ENCODE measurements around the gene PALLD.

PALLD gene

DNA sequence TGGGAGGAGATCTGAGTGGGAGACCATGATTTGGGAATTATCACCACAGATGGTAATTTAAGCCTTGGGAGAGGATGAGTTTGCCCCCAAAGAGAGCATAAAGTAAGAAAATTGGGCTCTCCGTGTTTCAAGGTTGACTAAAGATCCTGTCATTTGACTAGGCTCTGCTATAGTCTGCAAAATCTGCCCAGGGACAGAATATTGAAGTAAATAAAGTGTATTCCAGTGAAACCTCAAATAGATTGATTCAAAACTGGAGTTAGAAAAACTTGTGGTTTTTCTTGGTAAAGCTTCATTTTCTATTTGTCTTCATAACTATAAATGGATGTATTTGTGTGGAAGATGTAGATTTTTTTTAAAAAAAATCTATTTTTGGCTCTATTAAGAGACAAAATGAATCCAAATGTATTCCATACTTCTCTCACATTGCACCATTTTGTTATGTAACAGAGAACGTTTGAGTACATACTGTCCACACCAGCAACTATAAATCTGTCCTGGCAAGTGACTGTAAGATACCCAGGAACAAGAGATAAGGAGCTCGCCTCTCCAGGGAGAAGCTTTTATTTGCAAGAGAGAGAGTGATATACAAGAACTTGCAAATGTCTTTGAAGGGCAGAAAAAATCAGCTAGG lies 343.0 kb downstream of the PALLD start:
- no peak for DNase-seq

DNA sequence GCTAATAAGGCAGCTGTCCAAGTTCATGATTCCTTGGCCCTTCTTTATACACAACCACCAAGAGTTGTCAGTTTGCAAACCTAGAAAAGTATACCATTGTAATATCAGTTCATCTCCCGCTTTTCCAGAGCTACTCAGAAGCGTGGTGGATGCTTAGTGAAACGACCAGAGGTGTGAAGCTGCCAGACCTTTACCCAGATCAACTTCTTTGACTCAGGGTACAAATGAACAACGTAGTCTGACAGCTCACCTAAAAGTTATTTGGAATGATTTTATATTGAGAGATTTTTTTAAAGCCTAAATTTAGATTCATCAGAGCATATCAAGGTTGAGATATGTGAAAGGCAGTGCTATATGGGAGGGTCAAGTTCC lies 343.5 kb downstream of the PALLD start:
- no peak for DNase-seq

DNA sequence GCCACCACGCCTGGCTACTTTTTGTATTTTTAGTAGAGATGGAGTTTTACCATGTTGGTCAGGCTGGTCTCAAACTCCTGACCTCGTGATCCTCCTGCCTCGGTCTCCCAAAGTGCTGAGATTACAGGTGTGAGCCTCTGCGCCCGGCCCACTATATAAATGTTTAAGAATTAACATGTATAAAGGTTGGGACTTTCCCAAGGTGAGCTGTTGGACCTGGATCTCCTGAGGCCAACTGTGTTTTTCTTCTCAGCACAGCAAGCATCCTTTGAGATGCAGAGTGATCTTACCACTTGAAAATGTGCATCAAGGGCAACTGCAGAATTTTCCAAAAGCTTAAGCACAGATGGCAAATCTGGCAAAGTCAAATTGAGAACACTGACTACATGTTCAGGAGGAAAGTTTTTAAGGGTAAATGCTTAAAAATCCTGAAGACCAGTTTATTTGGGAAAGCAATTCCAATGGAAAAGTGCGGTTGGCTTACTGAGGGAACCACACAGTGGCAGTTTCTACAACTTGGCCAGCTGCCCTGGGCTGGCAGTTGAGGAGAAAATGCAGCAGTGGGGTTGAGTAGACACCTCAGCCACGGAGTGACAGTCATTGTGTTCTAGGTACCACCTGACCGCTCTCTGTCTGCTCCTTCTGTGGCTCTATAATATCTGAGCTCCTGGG lies 344.3 kb downstream of the PALLD start:
- no peak for DNase-seq

DNA sequence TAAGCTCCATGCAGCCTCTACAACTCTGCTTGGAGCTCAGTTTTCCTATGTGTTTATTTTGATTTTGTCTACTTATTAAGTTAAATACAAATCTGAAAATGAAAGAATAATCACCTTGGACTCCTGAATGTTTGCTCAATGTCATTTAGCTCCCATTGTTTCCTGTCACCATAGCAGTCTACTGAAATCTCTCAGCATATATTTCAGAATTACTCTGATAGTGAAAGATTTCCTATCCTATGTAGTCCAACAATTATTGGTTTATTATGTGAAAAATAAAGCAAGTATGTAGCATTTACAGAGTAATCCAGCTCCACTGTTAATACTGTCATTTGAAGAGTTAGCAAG lies 344.8 kb downstream of the PALLD start:
- DNase-seq: no peak

DNA sequence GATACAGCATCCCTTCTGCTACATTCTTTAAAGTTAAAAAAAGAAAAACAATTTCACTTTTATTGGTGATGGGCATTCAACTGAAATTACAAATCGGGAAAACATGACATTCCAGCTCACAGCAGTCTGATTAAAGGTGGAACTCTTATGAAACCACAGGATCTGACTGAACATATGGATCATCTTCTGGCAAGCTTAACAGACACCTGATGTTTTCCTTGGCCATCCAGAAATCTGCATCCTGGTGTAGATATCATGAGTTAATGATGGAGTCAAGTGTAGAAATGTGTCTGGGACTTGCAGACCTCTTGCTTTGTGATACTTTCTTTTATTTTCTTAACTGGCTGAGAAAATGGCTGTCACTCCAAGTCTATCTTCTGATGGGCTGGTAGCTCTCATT lies 345.3 kb downstream of the PALLD start:
- DNase-seq: no peak

DNA sequence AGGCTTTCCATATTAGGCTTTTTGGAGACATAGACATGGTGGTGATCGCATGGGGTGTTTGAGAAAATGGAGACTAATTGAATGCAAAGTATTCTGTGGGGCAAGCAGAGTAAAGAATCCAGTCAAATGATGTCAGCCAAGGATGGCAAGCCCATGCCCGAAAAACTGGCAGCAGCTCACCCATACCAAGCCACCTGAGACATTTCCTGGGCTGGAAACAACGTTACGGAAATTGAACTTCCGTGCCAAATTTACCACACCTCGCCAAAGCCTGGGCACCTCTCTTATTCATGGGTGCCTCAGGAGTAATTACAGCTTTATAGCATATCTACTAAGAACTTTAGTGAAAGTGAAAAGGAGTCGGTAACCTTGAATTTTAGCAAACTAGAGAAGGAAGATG lies 346.8 kb downstream of the PALLD start:
- DNase-seq: no peak

DNA sequence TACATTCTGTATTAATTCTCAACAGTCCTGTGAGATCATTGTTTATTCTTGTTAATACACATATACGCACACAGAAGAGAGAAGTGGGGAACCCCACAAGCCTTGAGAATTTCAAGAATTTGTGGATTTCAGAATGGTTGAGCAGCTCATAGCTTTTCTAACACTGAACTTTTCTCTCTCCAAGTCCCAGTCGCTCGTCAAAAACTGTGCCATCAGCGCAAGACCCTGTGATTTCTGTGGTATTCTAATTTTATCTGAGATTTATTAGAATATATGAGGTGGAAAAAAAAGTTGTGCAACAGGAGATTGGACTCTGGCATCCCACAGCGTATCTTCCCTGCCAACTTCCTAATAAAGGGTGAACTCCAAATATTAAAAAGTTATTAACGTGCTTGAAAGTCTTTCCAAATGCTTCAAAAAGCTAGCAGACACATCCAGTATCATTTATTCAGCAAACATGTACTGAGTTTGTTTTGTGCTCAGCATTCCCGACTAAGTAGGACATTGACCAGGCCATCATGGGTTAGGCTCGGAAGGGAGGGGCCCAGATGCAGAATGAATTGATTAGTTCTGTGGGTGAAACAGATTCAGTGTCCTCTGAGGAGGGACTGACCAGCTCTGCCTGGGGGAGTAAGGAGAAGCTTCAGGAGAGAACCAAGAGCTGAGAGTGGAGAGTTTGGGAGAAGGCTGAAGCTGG lies 347.6 kb downstream of the PALLD start:
- DNase-seq: no peak

DNA sequence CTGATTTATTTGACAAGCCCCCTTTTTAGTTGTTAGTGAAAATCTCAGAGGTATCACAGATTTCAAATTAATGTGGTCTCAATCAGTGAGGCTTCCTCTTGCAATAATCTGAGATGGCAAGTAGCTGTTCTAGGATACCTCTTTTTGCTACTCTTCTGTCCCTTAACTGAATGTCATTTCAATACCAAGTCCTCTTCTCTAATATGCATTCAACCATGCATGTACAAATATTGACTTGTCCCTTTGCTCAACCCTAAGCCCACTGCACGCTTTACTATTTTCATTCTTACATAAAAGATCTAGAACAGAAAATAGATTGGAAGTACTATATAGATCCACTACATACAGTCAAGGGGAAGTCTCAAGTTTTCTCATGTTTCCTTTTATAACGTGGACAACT lies 349.0 kb downstream of the PALLD start:
- DNase-seq: no peak

DNA sequence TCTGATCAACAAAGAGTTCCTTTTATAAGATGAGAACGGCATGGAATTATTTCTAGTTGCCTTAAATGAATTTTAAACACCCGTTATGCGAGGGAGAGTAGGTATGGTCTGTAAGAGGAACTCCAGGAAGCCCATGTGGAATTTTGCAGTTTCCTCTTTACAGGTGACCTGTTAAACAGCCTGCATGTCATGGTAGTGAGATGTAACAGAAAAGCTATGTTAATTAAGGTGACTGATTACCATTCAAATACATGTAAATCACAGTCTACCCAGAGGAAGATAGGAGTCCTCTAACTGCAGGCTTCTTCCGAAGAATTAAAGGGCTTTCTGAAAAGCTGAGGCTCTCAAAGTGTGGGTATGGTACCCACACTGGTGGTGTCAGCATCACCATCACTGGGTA lies 349.6 kb downstream of the PALLD start:
- DNase-seq: no peak

DNA sequence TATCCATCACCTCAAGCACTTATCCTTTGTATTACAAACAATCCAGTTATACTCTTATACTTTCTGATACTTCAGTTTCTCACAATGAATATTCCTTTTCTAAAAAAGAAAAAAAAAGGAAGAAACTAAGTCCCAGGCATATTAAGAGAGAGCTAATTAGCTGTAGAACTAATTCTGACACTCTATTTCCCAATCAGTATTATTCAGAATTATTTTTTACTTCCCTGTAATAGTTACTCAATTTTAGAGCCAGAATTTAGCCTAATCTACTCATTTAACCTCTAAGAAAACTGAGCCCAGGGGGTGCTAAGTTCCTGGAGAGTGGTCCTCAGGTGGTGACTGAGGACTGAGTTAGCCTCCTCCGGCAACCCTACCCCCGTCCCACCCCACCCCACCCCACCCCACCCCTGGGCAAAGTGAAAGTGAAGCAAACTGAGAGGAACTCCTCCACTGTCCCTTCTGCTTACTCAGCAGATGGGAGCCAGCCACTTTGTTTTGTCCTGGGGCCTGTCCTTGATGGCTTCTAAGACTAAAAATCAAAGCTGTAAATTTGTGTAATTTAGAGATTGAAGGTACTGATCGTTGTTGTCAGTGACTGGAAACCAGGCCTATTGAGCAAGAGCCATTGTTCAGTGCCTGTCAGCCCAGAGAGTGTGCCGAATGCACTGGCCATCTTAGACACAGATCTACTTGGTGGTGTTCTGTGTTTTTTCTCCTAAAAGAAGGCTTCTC lies 351.1 kb downstream of the PALLD start:
- no peak for DNase-seq

DNA sequence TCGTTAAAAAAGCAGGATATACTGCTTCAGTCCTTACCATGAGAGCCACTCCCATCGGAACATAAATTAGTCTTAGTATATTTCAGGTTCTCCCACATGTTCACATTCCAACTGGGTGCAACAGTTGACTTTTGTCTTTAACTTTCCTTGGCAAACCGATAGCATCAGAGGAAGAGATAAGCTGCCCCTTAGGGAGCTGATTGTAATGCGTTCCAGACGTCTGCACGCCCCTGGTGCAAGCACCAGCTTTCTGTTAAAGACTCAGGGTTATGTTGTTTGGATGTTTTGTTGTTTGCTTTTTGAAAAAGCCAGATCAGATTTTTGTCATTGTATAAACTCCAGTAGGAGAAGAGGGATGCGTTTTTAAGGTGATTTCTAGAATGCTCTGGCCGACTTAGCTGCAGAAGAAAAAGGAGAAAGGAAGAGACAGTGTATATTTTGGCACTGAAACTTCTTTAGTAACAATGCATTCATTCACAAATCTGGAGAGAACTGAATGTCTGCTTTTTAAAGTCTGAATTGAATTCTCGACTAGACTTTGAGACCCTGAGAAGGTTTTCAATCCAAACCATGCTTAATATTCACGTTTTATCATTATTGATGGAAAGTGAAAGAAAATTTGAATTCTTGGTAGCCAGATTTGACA lies 352.3 kb downstream of the PALLD start:
- no peak for DNase-seq

DNA sequence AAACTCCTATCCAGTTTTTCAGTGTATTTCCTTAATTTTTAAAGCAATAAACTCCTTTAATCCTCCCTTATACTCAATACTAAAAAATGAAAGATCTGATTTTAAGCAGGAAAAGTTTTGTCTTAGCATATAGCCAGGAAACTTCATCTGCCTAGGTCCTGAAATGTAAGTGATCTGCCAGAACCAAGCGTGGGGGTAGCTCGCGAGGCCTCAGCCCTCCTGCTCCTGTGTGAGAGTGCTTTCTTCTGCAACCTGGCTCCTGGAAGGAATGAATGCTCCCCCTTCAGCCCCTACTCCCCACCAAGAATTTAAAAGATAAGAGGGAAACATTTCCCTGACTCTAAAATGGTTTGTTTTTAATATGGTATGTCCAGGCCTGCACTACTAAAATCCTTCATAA lies 353.1 kb downstream of the PALLD start:
- DNase-seq: no peak

DNA sequence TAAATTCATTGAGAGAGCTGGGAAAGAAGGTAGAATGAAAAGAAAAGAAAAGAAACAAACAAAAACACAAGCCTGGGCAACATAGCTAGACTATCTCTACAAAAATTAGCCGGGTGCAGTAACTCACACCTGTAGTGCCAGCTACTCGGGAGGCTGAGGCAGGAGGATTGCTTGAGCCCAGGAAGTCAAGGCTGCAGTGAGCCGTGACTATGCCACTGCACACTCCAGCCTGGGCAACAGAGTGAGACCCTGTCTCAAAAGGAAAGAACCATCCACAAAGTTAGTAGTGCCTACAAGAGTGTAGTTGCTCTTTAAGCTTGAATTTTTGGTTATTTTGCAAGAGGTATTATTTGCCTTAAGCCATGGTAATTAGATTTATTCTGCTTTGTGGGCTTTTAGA lies 355.5 kb downstream of the PALLD start:
- DNase-seq: no peak

DNA sequence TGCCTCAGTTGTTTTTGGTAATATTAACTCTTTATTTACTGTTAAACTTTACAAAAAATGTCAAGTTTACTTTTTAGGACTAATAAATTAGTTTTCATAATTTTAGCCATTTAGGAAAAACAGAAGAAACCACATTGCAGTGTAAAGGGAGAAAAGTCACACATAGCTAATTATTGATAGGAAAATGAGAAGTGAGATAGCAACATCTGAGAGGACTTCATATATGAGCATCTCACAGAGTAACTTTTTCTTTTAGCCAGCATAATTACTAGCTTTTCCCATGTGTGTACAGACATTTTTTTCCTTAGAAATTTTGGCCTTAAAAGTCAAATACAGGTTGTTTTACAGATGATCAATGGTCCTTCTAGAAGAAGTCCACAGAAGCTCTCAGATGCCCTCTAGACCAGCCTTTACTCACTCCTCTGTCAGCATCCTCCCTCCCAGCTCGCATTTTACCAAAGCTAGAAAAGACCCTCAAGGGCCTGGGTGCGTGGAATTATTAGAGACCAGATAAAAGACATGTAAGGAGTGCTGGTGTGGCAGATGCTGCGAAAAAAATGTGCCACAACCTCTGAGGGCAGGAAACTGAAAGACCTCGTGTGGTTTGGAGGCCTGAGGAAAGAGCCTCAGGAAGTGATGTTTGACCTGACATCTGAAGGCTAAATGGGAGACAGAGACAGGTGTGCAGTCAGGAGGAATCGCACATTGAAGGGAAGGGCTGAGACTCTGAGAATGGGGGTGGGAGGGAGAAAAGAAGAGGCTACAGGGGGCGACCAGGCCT lies 356.3 kb downstream of the PALLD start:
- DNase-seq: no peak

DNA sequence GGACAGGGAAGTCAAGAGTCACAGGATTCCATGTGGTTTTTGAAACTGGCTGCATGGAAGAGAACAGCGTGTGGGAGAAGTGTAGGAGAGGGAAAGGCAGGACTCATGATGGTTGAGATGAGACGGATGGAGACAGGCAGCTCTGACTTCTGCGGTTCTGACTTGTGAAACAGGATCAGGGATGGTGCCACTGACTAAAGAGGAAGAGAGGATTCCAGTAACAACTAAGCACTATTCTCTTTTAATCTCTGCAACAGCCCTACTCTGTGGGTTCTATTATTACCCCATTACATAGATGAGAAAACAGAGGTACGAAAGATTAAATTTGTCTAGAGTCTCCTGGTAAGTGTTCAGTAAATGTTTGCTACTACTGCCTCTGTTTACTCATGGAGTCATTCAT lies 356.9 kb downstream of the PALLD start:
- no peak for DNase-seq

DNA sequence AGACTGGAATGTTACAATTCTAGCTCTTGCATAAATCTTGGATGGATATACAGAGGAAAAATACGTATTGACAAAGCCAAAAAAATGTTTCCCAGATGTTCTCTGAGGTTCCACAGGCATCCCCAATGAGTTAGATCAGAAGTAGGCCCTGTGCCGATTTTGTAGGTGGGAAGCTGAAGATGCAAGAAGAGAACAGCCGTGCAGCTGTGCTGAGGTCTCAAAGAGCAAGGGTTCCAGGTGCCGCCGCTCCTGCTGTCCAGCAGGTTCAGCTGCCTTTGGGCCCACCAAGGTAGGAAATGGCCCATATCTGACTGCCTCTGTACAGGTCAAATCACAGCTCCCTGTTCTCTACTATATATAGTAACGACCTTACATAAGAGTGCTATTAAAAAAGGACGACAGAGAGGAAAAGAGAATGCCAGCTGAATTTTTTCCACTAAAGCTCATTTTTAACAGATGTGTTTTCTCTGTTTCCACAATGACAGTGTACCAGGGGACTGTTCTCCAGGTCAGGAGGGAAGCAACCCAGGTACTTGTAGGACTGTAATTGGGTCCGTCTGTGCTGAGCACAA lies 357.6 kb downstream of the PALLD start:
- no peak for DNase-seq

DNA sequence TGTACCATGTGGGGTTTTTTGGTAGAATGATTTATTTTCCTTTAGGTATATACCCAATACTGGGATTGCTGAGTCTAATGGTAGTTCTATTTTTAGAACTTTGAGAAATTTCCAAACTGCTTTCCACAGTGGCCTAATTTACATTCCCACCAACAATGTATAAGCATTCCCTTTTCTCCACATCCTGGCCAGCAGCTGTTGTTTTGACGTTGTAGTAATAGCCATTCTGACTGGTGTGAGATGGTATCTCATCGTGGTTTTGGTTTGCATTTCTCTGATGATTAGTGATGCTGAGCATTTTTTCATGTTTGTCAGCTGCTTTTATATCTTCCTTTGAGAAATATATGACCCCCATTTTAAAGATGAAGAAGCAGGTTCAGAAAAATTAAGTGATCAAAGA lies 359.5 kb downstream of the PALLD start:
- no peak for DNase-seq

DNA sequence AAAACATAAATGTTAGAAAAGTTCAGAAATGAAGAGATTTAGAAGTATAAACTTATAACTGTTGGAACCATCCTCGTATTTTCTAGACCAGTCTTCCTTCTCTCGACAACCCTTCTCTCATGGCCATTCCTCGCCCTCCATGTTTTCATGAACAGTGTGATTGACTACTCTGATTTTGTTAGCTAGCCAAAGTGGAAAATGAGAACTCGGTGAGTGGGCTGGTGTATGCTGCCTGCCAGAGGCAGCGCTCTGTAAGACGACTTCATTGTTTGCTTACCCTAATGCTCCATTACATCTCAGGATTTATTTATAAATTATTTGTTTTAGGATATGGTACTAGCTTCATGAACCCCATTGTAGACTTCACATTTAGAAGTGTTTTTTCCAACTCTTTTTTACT lies 360.2 kb downstream of the PALLD start:
- no peak for DNase-seq

DNA sequence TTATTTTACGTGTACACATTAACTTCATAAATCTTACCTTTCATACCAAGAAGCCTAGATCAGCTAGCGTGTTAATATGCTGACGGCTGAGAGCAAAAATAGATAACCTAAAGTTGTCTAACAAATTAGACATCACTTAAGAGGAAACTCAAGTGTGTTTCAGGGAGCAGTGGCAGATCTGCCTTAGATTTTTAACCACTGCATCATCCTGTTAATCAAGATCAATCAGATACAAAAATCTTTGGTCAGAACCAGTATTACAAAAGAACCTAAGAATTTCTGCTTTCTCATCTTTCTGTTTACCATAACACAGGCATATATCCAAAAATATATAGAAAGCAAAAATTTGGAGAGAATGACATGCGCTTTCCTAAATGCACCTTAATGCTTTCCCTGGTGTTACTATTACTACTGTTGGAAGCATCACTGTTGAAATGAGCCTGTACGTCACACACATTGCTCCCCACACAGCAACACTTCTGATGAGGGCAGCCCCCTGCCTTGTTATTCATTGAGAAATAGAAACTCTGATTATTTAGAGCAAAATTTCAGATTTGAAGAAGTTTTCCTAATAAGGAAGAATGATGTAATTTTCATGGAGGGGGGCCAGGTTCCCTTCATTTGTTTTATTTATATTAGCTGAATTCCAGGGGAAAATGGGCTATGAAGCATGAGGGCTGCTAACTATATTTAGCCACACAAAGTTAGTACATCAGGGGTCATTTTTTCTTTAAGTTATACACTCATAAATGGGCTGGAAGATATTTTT lies 360.9 kb downstream of the PALLD start:
- no peak for DNase-seq

DNA sequence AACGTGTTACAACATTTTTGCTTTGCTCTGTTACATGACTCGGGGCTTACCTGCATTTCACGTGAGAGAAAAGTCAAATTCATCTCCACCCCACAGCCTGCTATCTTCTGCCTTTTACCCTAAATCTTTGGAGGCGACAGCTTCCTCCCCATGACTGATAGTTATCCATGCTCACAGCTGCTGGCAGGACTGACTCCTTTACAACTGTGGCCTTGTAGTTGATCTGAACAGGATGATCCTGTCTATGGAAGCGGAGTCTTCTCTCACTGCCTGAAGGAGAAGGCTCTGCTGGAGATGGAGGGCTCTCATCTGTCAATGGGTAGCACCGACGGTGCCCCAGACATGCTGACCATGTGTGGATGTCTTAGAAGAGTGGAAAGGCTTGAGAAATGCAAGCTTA lies 362.2 kb downstream of the PALLD start:
- DNase-seq: no peak

DNA sequence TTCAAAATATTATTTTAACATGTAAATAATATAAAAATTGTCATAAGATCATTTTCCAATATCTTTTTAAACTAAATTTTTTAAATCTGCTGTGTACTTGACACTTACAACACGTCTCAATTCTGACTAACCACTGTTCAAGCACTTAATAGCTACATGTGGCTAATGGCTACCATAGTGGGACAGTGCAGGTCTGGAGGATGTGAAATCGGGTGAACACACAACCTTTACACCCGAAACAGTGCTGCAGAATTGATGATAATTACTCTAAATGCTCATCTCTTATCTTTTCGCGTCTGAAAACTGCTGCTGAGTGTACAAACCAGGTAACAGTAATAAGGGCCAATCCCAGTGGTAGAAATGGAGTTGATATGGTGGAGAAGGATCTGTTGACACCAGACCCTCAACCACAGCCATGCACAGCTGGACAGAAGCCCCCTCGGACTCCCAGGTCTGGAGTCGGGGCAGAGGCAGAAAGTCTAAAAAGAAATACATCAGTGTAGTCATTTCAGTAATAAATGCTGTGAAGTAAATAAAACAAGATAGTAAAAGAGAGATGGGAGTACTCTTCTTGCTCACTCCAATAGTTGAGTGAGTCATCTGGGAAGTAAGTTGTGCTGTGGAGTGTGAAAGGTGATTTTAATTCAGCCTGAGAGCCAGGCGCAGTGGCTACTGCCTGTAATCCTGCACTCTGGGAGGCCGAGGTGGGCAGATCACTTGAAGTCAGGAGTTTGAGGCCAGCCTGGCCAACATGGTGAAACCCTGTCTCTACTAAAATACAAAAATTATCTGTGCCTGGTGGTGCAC lies 363.2 kb downstream of the PALLD start:
- DNase-seq: no peak

All from NCI-H1105 (cell line).